Brain microvascular endothelial cell (primary cell): Measurements from ENCODE around the gene HEG1.

Source experiments
- DNase-seq: peaks from one replicate; pipeline ENCODE4 v3.0.0-alpha.2; 2020
- H3K27ac ChIP-seq: fragments of 250-450 bp; sonication (Bioruptor Pico); 2 replicates; pipeline ENCODE4 v1.5.1; 2020; ENCODE audit warnings: mild to moderate bottlenecking, moderate library complexity
- H3K27me3 ChIP-seq: fragments of 250-450 bp; sonication (Bioruptor Pico); replicated peaks from 2 replicates; pipeline ENCODE4 v1.5.1; 2020; ENCODE audit warnings: mild to moderate bottlenecking
- H3K36me3 ChIP-seq: fragments of 250-450 bp; sonication (Bioruptor Pico); replicated peaks from 2 replicates; pipeline ENCODE4 v1.5.1; 2020; ENCODE audit warnings: mild to moderate bottlenecking
- H3K4me3 ChIP-seq: 2 replicates; pipeline ENCODE4 v1.5.1; 2011; ENCODE audit warnings: low read depth, mild to moderate bottlenecking, control low read depth, low read length, moderate library complexity
- in situ Hi-C: cut with HindIII; loops from 2 replicates; pipeline ENCODE4 v1.10.0; 2017; ENCODE audit warnings: low sequenced_read_pairs, low pct_ligation_motif_present
- TF ChIP-seq, protein P1 (sequence below): IDR thresholded peaks from 2 replicates; pipeline ENCODE4 v1.5.1; 2011; ENCODE audit warnings: low read depth, mild to moderate bottlenecking, moderate library complexity, low read length, control low read depth, inconsistent platforms; ENCODE audit errors: missing control alignments

The HEG1 gene

GRCh38 chr3:124973290-124973689 is 82.5 kb downstream of the HEG1 start:
- H3K36me3 ChIP-seq: peaks cover 60% of the 10 kb centered on the region
- in situ Hi-C loops: no loop called here
- DNase-seq: no peak
- H3K4me3 ChIP-seq: no peak overlapping the region
- H3K27me3 ChIP-seq: no peaks in the 10 kb centered on the region
- TF ChIP-seq, protein P1, sequence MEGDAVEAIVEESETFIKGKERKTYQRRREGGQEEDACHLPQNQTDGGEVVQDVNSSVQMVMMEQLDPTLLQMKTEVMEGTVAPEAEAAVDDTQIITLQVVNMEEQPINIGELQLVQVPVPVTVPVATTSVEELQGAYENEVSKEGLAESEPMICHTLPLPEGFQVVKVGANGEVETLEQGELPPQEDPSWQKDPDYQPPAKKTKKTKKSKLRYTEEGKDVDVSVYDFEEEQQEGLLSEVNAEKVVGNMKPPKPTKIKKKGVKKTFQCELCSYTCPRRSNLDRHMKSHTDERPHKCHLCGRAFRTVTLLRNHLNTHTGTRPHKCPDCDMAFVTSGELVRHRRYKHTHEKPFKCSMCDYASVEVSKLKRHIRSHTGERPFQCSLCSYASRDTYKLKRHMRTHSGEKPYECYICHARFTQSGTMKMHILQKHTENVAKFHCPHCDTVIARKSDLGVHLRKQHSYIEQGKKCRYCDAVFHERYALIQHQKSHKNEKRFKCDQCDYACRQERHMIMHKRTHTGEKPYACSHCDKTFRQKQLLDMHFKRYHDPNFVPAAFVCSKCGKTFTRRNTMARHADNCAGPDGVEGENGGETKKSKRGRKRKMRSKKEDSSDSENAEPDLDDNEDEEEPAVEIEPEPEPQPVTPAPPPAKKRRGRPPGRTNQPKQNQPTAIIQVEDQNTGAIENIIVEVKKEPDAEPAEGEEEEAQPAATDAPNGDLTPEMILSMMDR: no peak
- H3K27ac ChIP-seq: no peak overlapping the region

DNA sequence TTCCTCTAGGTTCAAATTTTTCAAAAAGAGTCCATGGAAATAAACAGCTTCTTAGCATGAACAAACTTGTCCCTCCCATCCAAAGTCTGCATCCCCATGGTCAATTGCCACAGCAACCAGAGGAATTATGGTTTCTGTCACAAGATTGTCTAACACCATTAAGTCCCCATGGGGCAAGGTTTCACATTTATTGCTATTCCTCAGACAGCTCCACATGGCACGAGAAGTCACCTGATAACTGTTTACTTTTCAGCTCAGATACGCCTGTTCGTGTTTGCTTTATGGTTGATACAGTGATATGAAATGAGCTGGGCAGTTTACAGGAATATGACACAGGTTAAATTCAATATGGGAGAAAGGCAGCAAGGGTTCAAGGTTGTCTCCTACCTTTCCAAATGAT is 83.3 kb downstream of the HEG1 start:
- in situ Hi-C loops: no loop called here
- Histone ChIP-seq H3K27ac (no peak overlapping the region), H3K4me3 (no peak overlapping the region), H3K27me3 (no peaks in the 10 kb centered on the region), H3K36me3 (peaks cover 66% of the 10 kb centered on the region)
- TF ChIP-seq, protein P1: no peak
- no peak for DNase-seq

DNA sequence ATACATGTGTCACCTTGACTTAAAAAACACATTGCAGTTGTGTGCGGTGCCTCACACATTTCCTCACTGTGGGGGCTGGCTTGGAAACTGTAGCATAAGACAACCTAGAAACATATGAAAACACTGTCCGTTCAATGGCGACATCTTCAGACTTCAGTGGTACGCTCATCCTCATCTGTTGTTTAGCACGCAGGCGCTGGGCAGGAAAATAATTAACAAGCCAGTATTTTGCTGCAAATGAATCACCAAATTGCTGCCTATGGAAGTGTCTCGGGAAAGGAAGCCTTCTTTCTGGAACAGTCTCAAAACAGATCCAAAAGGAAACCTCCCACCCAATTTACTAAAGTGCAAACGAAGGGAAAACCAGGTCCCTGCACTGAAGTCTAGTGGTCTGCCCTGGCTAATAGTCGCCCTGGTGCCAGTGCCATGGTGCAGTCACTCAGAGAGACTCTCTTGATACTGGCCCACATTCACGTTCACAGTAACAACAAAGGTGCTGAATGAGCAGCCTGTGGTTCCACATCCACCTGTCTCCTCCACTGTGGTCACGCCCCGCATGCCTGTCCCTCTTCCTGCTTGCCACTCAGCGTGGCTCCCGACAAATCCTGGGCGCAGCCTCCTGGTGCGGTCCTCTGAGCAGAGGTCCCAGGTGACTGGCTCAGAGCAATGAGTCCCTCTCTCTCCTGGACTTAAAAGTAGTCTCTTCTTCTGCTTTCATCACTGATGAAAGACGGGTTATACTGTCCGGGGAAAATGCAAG is 85.7 kb downstream of the HEG1 start:
- H3K4me3 ChIP-seq: no peak overlapping the region
- no peak for DNase-seq
- in situ Hi-C loops: no loop called here
- no peaks in the 10 kb centered on the region for H3K27me3 ChIP-seq
- no peak overlapping the region for H3K27ac ChIP-seq
- TF ChIP-seq, protein P1: no peak
- H3K36me3 ChIP-seq: peaks cover 46% of the 10 kb centered on the region

DNA sequence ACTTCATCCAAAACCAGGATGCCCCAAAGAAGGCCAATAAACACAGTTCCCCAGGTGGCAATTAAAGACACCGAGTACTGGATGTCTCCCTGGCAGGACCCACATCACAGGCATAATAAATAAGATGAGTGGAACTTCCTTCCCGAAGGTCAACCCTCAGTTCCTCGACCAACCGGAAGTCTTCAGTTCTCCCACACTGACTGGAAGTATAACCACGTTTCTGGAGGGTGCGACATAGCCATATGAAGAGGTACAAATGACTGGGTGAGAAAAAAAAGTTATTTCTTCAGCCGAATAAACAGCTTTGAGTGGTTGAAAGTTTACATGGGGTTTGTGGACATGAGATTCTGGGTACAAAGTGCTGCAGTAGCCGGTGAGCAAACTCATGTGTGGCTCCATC is 86.6 kb downstream of the HEG1 start:
- in situ Hi-C loops: no loop called here
- no peaks in the 10 kb centered on the region for H3K27me3 ChIP-seq
- H3K36me3 ChIP-seq: peaks cover 45% of the 10 kb centered on the region

DNA sequence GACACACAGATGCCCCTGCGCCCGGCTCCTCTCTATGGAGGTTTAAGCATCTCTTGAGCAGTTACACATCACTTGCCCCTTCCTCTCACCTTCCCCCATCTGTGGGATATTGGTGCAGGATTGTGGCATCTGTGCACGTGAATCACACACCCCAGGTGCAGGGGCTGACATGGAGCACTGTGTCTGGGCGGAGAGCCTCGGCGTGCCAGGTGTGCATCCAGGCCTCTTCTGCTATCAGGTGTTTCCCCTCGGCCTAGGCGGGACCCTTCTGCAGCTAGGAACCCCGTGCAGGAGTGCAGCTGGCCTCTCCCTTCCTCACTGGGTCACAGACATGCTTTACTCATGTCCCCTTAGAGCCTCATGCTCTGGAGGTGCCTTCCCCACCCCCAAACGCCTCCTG is 87.8 kb downstream of the HEG1 start:
- in situ Hi-C loops: no loop called here
- H3K27me3 ChIP-seq: no peaks in the 10 kb centered on the region
- H3K27ac ChIP-seq: no peak overlapping the region
- H3K36me3 ChIP-seq: peaks cover 37% of the 10 kb centered on the region
- DNase-seq: no peak
- no peak overlapping the region for H3K4me3 ChIP-seq
- TF ChIP-seq, protein P1: no peak

More for the DNA sequence above, 86.6 kb downstream of the HEG1 start:
- no peak for DNase-seq
- no peak overlapping the region for H3K4me3 ChIP-seq
- H3K27ac ChIP-seq: no peak overlapping the region
- TF ChIP-seq, protein P1: no peak
